ENCODE measurements around the gene IFNG-AS1. TPM values are rescaled to one million over a fixed set of nuclear protein-coding genes. Genes with fewer than 3 reads are reported as not detected.

The IFNG-AS1 gene
- total and polyA plus RNA-seq, 7 donors = 0.29 TPM; not detected in 6

DNA sequence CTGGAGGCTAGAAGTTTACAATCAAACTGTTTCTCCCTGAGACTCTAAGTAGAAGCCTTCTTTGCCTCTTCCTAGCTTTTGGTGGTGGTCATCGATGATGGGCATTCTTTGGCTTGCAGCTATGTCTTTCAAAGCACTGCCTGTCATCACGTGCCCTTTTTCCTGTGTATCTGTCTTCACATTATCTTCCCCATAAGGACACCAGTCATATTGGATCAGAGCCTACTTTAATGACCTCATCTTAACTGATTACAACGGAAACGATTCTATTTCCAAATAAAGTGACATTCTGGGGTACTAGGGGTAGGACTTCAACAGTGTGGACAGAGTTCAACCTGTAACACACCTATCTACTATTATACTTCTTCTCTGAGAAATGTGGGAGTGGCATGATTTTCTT, 31.1 kb upstream of the IFNG-AS1 start:
- Histone ChIP-seq H3K36me3 (no peaks in the 10 kb centered on the region), H3K9me3 (no peaks in the 10 kb centered on the region), H3K27me3 (no peaks in the 10 kb centered on the region), H3K4me3 (no peak overlapping the region), H3K4me1 (no peaks in the 10 kb centered on the region), H3K27ac (no peak overlapping the region)
- no peak for DNase-seq
- intact Hi-C loops (cut with DNase I) = no loop called here
- WGBS, 2 donors = 48 to 68% methylated on average over 4 of the region's 4 CpGs
- TF ChIP-seq EP300 (IDR thresholded peaks at IDR 0.05) = no peak
- no peak for TF ChIP-seq POLR2AphosphoS5 (IDR thresholded peaks at IDR 0.05)
- TF ChIP-seq POLR2A (IDR thresholded peaks at IDR 0.05) = no peak
- TF ChIP-seq, protein P1, sequence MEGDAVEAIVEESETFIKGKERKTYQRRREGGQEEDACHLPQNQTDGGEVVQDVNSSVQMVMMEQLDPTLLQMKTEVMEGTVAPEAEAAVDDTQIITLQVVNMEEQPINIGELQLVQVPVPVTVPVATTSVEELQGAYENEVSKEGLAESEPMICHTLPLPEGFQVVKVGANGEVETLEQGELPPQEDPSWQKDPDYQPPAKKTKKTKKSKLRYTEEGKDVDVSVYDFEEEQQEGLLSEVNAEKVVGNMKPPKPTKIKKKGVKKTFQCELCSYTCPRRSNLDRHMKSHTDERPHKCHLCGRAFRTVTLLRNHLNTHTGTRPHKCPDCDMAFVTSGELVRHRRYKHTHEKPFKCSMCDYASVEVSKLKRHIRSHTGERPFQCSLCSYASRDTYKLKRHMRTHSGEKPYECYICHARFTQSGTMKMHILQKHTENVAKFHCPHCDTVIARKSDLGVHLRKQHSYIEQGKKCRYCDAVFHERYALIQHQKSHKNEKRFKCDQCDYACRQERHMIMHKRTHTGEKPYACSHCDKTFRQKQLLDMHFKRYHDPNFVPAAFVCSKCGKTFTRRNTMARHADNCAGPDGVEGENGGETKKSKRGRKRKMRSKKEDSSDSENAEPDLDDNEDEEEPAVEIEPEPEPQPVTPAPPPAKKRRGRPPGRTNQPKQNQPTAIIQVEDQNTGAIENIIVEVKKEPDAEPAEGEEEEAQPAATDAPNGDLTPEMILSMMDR (IDR thresholded peaks at IDR 0.05) = no peak

DNA sequence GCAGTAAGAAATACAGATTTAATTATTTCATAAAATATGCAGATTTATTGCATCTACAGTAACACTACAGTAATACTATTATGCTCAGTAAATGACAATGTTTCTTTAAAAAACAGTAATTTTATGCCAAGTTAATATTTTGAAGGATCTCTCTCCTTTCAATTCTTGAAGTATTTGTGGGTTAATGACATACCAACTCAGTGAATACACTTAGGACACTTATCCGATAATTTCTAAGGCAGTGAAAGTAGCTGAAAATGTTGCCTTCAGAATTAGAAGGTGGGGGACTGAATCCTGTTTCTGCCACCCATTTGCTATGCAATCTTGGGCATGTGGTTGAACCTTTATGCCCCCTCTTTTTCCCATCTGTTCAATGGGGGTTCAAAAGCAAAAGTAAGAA, 24.8 kb upstream of the IFNG-AS1 start:
- WGBS, 2 donors = 90% methylated on average over 1 of the region's 1 CpG
- Histone ChIP-seq H3K4me1 (peaks cover 0 to 4% (median 0%) of the 10 kb centered on the region in 4 donors), H3K36me3 (no peaks in the 10 kb centered on the region), H3K27ac (no peak overlapping the region), H3K9me3 (no peaks in the 10 kb centered on the region), H3K4me3 (no peak overlapping the region), H3K27me3 (no peaks in the 10 kb centered on the region)
- intact Hi-C loops (cut with DNase I) = no loop called here
- no peak for DNase-seq
- no peak for TF ChIP-seq POLR2AphosphoS5 (IDR thresholded peaks at IDR 0.05)
- TF ChIP-seq, protein P1 (IDR thresholded peaks at IDR 0.05) = no peak
- no peak for TF ChIP-seq EP300 (IDR thresholded peaks at IDR 0.05)
- no peak for TF ChIP-seq POLR2A (IDR thresholded peaks at IDR 0.05)

DNA sequence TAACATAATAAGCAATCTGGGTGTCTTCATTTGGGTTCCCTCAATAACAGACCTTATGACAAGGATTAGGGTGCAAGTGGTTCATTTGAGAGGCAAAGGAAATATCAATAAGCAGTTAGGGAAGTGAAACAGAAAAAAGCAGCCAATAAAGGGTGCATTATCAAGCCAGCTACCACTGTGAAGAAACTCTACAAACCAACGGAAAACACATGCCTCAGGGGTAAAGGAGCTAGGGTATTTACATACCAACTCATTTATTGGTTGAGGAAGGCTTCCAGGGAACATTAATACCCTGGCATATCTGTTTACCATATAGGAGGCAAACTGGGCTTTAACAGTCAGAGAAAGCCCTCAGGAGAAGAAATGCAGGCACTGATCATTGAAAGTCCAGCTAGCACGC, 22.7 kb upstream of the IFNG-AS1 start:
- TF ChIP-seq POLR2AphosphoS5 (IDR thresholded peaks at IDR 0.05) = no peak
- TF ChIP-seq, protein P1 (IDR thresholded peaks at IDR 0.05) = no peak
- TF ChIP-seq EP300 (IDR thresholded peaks at IDR 0.05) = no peak
- no peak for TF ChIP-seq POLR2A (IDR thresholded peaks at IDR 0.05)
- Histone ChIP-seq H3K4me3 (no peak overlapping the region), H3K36me3 (no peaks in the 10 kb centered on the region), H3K27ac (no peak overlapping the region), H3K4me1 (peaks cover 0 to 4% (median 0%) of the 10 kb centered on the region in 4 donors), H3K27me3 (no peaks in the 10 kb centered on the region), H3K9me3 (no peaks in the 10 kb centered on the region)
- intact Hi-C loops (cut with DNase I) = no loop called here
- WGBS, 2 donors = 52 to 55% methylated on average over 2 of the region's 2 CpGs
- DNase-seq = no peak

DNA sequence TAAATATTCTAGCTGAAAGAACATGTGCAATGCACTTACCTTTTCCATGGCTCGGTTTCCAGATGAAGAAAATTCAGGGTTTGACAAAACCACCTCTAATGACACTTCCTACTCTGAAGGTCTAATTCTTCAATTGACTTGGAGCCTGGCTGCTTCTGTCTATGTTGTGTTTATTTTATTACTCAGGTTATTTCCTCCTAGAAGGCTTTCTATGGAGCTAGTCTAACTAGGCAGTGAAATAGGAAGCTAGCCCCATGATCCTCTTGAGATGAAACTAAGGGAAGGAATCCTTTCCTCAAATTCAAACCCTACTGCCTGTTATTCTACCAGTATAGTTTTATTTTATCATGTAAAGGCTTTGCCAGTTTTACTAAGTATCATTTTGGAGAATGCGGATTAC, 20.9 kb upstream of the IFNG-AS1 start:
- TF ChIP-seq POLR2A (IDR thresholded peaks at IDR 0.05) (no peak), POLR2AphosphoS5 (IDR thresholded peaks at IDR 0.05) (no peak), EP300 (IDR thresholded peaks at IDR 0.05) (no peak)
- TF ChIP-seq, protein P1 (IDR thresholded peaks at IDR 0.05) = no peak
- no peak overlapping the region for H3K27ac ChIP-seq
- no peaks in the 10 kb centered on the region for H3K36me3 ChIP-seq
- DNase-seq = no peak
- intact Hi-C loops (cut with DNase I) = no loop called here
- H3K4me1 ChIP-seq = peaks cover 0 to 4% (median 0%) of the 10 kb centered on the region in 4 donors
- H3K4me3 ChIP-seq = no peak overlapping the region
- no peaks in the 10 kb centered on the region for H3K27me3 ChIP-seq
- no peaks in the 10 kb centered on the region for H3K9me3 ChIP-seq
- 64 to 78% methylated on average over 2 of the region's 2 CpGs for WGBS, 2 donors

DNA sequence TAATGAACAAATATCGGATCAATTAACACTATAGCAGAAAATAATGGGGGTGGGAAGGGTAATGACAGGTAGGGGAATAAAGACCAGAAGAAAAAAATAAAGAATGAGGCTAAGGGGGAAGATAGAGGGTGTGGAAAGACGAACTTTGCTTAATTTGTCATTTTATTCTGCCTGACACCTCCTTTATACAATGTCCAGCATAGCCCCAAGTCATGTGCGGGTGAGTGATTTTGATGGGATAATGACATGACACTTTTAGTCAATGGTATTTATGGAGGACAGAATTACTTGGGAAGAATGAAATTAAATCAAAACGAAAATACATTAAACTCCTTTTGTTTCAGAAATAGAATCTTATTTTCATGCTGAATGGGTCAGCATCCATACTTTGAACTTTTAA, 20.5 kb upstream of the IFNG-AS1 start:
- 73 to 80% methylated on average over 4 of the region's 4 CpGs for WGBS, 2 donors
- Histone ChIP-seq H3K4me1 (peaks cover 0 to 4% (median 0%) of the 10 kb centered on the region in 4 donors), H3K27ac (no peak overlapping the region), H3K9me3 (no peaks in the 10 kb centered on the region), H3K36me3 (no peaks in the 10 kb centered on the region), H3K27me3 (no peaks in the 10 kb centered on the region), H3K4me3 (no peak overlapping the region)
- intact Hi-C loops (cut with DNase I) = no loop called here
- no peak for TF ChIP-seq POLR2A (IDR thresholded peaks at IDR 0.05)
- no peak for TF ChIP-seq EP300 (IDR thresholded peaks at IDR 0.05)
- TF ChIP-seq, protein P1 (IDR thresholded peaks at IDR 0.05) = no peak
- no peak for TF ChIP-seq POLR2AphosphoS5 (IDR thresholded peaks at IDR 0.05)
- DNase-seq = no peak
